ENCODE data around the gene PACSIN2. TPM values are rescaled to one million over a fixed set of nuclear protein-coding genes. Genes with fewer than 3 reads are reported as not detected.
"Not testable (repeated sequence)": the region's sequence is repeated elsewhere in the genome, so short reads cannot be mapped to it uniquely, and the experiment has no call there.

PACSIN2 gene
- total and polyA plus RNA-seq, 2 of the 13 experiments (the other 11 are each of a cell fraction or from before 2014, with no cell fraction given), result 54.1 to 68.8 TPM

- intact Hi-C loops (cut with micrococcal nuclease; ENCODE audit: unreplicated experiment), result loop anchor here (5.0 kb wide), 1 partner anchor 34 kb away; no protein-coding TSS in a partner anchor
- Histone ChIP-seq H3K27ac (ENCODE audit: extremely low read length, insufficient read depth, low read length) (peak overlapping the region; percentile 75), H3K4me1 (ENCODE audit: insufficient read depth, low read length) (peaks cover 100% of the 10 kb centered on the region)
Observed at GRCh38 chr22:42961400-42961690, 53.6 kb downstream of the PACSIN2 start.

More at GRCh38 chr22:42961400-42961690, 53.6 kb downstream of the PACSIN2 start:
- H3K36me3 ChIP-seq (replicated peaks in 1 of 2; ENCODE audit: control insufficient read depth in 1 of 2, insufficient read depth in 2 of 2, low read length in 2 of 2); CTCF ChIA-PET (ENCODE audit: low intra/inter-chr PET ratio, low total read pairs); POLR2A ChIA-PET; H3K9me3 ChIP-seq (ENCODE audit: low read length); H2AFZ ChIP-seq (ENCODE audit: low read length); in situ Hi-C loops (cut with HindIII; ENCODE audit: extremely low pct_ligation_motif_present, low pct_unique_long_range_greater_than_20kb); H3K27me3 ChIP-seq (ENCODE audit: control insufficient read depth in 1 of 2, insufficient read depth in 2 of 2, low read length in 2 of 2); DNase-seq (ENCODE audit: low spot score); H4K20me1 ChIP-seq (ENCODE audit: insufficient read depth, low read length); H3K4me3 ChIP-seq (replicated peaks in 1 of 3; ENCODE audit: insufficient read depth in 1 of 3, low read depth in 2 of 3, low read length in 3 of 3); BruUV-seq (replicated peaks); FAIRE-seq; H3K9ac ChIP-seq (ENCODE audit: insufficient read depth, low read depth, low read length); ATAC-seq; TF ChIP-seq SOX13 (IDR thresholded peaks at IDR 0.05): not testable (repeated sequence)
- TF ChIP-seq NR2C2 (CRISPR knock-in tag; IDR thresholded peaks at IDR 0.05; ENCODE audit: borderline replicate concordance) (peak; percentile 46; the same call in 1 of the 2 replicates), PHF21A (CRISPR knock-in tag; IDR thresholded peaks at IDR 0.05) (peak; percentile 30; the same call in 1 of the 2 replicates), ZNF362 (CRISPR knock-in tag; IDR thresholded peaks at IDR 0.05; ENCODE audit: borderline replicate concordance) (peak; percentile 52; the same call in 1 of the 2 replicates), SOX13 (CRISPR knock-in tag; conservative IDR thresholded peaks at IDR 0.05 in 1 of 2, IDR thresholded peaks at IDR 0.05 in 1 of 2) (peak in 1 of 2 experiments; percentile 19; a peak in 1 of 4 replicates), ARID5B (CRISPR knock-in tag; IDR thresholded peaks at IDR 0.05) (peak; percentile 34; the same call in 1 of the 2 replicates), PAXIP1 (CRISPR knock-in tag; conservative IDR thresholded peaks at IDR 0.05) (peak; percentile 58; the same call in 1 of the 2 replicates)
- H3K79me2 ChIP-seq (ENCODE audit: insufficient read depth, low read length), result peaks cover 89% of the 10 kb centered on the region
- 26% methylated on average over 3 of the region's 3 CpGs for whole genome bisulfite sequencing (ENCODE audit: low lambda C conversion rate)
- H3K4me2 ChIP-seq (ENCODE audit: low read depth, low read length), result peak overlapping the region; percentile 28; the same call in 1 of the 2 replicates
